DMS114 treated with DMSO at 0.1 percent for 48 hours (cell line): ENCODE results near the gene RABL2B.

Experiments
- DNase-seq: peaks from one replicate; lab custom pipeline; 2025; ENCODE audit not compliant: unreplicated experiment; lab: John Stamatoyannopoulos, UW

Gene RABL2B

DNA sequence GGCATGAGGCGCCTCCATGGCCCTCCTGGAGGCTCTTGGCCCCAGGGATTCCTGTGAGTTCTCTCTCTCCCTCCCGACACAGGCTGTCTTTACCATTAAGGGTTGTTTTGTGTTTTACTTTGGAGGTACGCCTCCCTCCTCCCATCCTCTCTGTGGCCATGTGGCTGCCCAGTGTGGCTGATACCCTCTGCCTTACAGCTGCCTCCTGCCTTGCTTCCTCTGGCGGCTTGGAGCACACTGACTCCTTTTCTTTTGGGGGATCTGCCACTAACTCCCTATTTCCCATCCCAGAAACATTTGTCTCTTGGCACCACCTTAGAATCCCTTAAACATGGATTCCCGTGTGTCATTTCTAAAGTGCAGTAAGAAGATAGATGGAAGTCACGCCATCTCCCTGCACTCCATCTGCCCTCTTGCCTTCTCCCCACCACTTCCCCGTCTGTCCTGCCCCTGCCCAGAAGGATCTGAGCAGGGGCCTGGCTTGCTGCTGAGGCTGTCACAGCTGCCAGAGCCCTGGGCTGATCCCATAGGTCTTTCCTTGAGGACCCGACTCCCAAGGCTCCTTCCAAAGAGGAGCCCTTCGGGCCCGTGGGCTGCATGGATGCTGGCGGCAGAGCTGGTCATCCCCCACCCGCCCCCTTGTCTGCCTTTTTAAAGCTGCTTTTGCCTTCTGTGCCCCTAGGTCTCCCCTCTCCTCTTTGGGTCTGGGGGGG lies 60.6 kb downstream of the RABL2B start:
- no peak for DNase-seq

DNA sequence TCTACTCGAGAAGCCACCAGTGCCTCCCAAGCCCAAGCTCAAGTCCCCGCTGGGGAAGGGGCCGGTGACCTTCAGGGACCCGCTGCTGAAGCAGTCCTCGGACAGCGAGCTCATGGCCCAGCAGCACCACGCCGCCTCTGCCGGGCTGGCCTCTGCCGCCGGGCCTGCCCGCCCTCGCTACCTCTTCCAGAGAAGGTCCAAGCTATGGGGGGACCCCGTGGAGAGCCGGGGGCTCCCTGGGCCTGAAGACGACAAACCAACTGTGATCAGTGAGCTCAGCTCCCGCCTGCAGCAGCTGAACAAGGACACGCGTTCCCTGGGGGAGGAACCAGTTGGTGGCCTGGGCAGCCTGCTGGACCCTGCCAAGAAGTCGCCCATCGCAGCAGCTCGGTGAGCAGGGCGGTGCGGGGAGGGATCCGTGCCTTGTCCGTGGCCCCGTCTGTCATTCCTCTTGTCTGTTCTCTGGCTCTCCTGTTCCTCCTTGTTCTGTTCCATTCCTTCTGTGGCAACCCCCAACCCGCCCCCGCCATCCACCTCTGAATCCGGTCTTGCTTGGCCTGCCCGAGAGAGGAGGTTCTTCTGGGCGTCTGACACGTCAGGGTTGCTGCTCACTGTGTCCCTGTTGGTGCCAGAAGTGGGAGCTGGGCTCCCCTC lies 61.3 kb downstream of the RABL2B start:
- DNase-seq: no peak

DNA sequence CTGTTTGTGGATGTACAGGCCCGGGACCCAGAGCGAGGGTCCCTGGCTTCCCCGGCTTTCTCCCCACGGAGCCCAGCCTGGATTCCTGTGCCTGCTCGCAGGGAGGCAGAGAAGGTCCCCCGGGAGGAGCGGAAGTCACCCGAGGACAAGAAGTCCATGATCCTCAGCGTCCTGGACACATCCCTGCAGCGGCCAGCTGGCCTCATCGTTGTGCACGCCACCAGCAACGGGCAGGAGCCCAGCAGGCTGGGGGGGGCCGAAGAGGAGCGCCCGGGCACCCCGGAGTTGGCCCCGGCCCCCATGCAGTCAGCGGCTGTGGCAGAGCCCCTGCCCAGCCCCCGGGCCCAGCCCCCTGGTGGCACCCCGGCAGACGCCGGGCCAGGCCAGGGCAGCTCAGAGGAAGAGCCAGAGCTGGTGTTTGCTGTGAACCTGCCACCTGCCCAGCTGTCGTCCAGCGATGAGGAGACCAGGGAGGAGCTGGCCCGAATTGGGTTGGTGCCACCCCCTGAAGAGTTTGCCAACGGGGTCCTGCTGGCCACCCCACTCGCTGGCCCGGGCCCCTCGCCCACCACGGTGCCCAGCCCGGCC lies 62.1 kb downstream of the RABL2B start:
- DNase-seq: no peak

DNA sequence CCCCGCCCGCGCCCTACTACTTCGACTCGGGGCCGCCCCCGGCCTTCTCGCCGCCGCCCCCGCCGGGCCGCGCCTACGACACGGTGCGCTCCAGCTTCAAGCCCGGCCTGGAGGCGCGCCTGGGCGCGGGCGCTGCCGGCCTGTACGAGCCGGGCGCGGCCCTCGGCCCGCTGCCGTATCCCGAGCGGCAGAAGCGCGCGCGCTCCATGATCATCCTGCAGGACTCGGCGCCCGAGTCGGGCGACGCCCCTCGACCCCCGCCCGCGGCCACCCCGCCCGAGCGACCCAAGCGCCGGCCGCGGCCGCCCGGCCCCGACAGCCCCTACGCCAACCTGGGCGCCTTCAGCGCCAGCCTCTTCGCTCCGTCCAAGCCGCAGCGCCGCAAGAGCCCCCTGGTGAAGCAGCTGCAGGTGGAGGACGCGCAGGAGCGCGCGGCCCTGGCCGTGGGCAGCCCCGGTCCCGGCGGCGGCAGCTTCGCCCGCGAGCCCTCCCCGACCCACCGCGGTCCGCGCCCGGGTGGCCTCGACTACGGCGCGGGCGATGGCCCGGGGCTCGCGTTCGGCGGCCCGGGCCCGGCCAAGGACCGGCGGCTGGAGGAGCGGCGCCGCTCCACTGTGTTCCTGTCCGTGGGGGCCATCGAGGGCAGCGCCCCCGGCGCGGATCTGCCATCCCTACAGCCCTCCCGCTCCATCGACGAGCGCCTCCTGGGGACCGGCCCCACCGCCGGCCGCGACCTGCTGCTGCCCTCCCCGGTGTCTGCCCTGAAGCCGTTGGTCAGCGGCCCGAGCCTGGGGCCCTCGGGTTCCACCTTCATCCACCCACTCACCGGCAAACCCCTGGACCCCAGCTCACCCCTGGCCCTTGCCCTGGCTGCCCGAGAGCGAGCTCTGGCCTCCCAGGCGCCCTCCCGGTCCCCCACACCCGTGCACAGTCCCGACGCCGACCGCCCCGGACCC lies 62.9 kb downstream of the RABL2B start:
- no peak for DNase-seq

DNA sequence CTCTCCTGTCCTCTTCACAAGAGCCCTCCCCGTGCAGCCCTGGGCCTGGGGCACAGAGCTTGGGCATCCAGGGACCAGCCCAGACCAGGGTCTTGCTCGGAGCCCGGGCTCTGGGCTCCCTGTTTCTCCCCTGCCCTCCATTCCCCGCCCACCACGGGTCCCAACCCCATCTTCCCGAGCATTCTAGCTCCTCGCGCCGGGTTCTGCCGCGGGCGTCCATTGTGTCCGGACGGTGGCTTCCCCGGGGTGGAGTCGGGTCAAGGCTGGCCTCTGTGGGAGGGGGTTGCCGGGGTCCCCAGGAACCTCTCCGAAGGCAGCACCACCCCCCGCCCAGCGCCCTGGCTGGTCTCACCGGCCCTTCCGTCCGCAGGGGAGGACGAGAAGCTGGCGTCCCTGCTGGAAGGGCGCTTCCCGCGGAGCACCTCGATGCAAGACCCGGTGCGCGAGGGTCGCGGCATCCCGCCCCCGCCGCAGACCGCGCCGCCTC lies 63.6 kb downstream of the RABL2B start:
- no peak for DNase-seq

DNA sequence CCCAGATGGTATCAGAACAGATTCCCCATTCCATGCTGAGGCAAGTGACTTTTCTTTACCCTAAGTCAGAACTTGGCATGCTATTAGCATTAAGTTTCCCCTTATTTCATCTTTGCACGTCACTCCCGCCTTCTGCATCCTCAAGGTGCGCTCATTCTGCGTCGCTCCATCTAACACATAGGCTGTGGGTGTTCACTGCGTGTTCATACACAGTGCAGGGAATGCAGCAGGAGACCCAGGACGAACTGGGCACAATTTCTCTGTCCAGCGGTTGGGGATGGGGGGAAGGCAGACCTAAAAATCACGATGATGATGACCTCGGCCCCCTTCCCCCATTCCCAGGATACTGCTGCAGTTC lies 65.1 kb downstream of the RABL2B start:
- DNase-seq: no peak

DNA sequence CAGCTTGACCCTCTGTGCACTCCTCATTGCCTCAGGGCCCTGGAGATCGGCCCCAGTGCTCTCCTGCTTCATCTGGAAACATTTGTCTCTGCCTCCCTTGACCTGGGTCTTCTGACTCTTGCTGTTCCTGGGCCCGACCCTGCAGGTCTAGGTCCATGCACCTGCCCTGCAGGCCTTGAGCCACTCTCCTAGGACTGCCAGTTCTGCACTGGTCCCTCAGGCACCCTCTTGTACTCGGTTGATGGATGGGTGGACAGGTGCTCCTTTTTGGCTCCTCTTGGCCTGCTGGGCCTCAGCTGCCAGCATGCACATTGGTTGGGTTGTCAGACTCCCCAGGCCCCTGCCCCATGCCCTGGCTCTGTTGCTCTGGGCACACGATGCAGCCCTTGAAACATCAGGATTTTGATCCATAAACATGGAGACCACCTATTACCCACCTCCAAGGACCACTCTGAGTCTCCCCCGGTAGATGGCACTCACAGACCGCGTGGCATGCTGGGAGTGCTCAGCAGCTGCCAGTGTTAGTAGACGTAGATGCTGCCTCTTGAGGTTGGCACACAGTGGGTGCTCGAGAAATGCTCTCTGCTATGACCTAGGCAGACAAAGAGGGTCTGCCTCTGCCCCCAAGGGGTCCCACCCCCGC lies 65.6 kb downstream of the RABL2B start:
- DNase-seq: no peak
